CD4-positive, alpha-beta T cell treated with Interleukin-15 for 1 hour (primary cell): ENCODE results near the gene TSPAN9.

ENCODE experiments used
- DNase-seq: peaks from one replicate; pipeline ENCODE4 v3.0.0-alpha.2; 2020

Gene TSPAN9

GRCh38 chr12:3195337-3195736 is 118.2 kb downstream of the TSPAN9 start:
- DNase-seq, result no peak

GRCh38 chr12:3195859-3196483 is 118.8 kb downstream of the TSPAN9 start:
- DNase-seq, result no peak

- no peak for DNase-seq
Measured at GRCh38 chr12:3196488-3196887, 119.3 kb downstream of the TSPAN9 start.

GRCh38 chr12:3197131-3197818 is 120.1 kb downstream of the TSPAN9 start:
- DNase-seq, result no peak

- DNase-seq, result no peak
Measured at GRCh38 chr12:3199551-3200031, 122.4 kb downstream of the TSPAN9 start.

- DNase-seq, result no peak
Measured at GRCh38 chr12:3200032-3200617, 122.9 kb downstream of the TSPAN9 start.

GRCh38 chr12:3200814-3201233 is 123.6 kb downstream of the TSPAN9 start:
- DNase-seq, result no peak

GRCh38 chr12:3201339-3202051 is 124.3 kb downstream of the TSPAN9 start:
- DNase-seq, result no peak

- DNase-seq, result no peak
Measured at GRCh38 chr12:3202096-3202495, 124.9 kb downstream of the TSPAN9 start.

GRCh38 chr12:3202734-3203446 is 125.7 kb downstream of the TSPAN9 start:
- DNase-seq, result no peak

- no peak for DNase-seq
Measured at GRCh38 chr12:3203713-3204112, 126.5 kb downstream of the TSPAN9 start.

GRCh38 chr12:3204143-3204542 is 127.0 kb downstream of the TSPAN9 start:
- DNase-seq, result no peak

GRCh38 chr12:3204730-3205531 is 127.8 kb downstream of the TSPAN9 start:
- no peak for DNase-seq

- DNase-seq, result no peak
Measured at GRCh38 chr12:3205742-3206519, 128.8 kb downstream of the TSPAN9 start.

- no peak for DNase-seq
Measured at GRCh38 chr12:3206536-3207072, 129.4 kb downstream of the TSPAN9 start.

GRCh38 chr12:3207175-3207574 is 130.0 kb downstream of the TSPAN9 start:
- DNase-seq, result no peak

GRCh38 chr12:3207858-3208257 is 130.7 kb downstream of the TSPAN9 start:
- DNase-seq, result no peak

GRCh38 chr12:3213188-3213587 is 136.0 kb downstream of the TSPAN9 start:
- no peak for DNase-seq

- no peak for DNase-seq
Measured at GRCh38 chr12:3213768-3214167, 136.6 kb downstream of the TSPAN9 start.

GRCh38 chr12:3214526-3215365 is 137.6 kb downstream of the TSPAN9 start:
- DNase-seq, result no peak
